K562 (cell line): Measurements from ENCODE around the gene TBC1D17. TPM values are rescaled to one million over a fixed set of nuclear protein-coding genes. Genes with fewer than 3 reads are reported as not detected.

Source experiments
- DDX20 ChIP-seq: fragments of 450-650 bp; IDR thresholded peaks from 2 replicates; pipeline ENCODE4 v1.6.1; 2016; ENCODE audit warnings: missing genetic modification characterization, low read depth, mild to moderate bottlenecking, missing compliant biosample characterization, moderate library complexity
- DMBX1 ChIP-seq: fragments of 250-450 bp; sonication (Bioruptor Pico); IDR thresholded peaks from 2 replicates; pipeline ENCODE4 v1.8.0; 2022; ENCODE audit warnings: inconsistent platforms, mild to moderate bottlenecking, moderate library complexity, borderline replicate concordance
- MECOM ChIP-seq: fragments of 250-450 bp; sonication (Bioruptor Pico); IDR thresholded peaks from 2 replicates; pipeline ENCODE4 v1.8.0; 2022; ENCODE audit warnings: inconsistent platforms
- NR4A1 ChIP-seq, 2 experiments: fragments of 250-450 bp in 1 of 2; fragments of 450-650 bp in 1 of 2; sonication (Bioruptor Pico) in 1 of 2; IDR thresholded peaks; 2 replicates each; pipeline versions ENCODE4 v1.4.0 to v1.6.1; 2016 to 2020; ENCODE audit warnings: mild to moderate bottlenecking in 2 of 2, missing compliant biosample characterization in 1 of 2, missing genetic modification characterization in 1 of 2, moderate library complexity in 1 of 2
- ZNF76 ChIP-seq: fragments of 250-450 bp; sonication (Bioruptor Pico); IDR thresholded peaks from 2 replicates; pipeline ENCODE4 v1.4.0; 2020; ENCODE audit warnings: mild to moderate bottlenecking, moderate library complexity, borderline replicate concordance
- polyA plus RNA-seq, 8 experiments: library from polyadenylated mRNA; depleted of rRNA in 4 of 8; stranded (reverse) in 5 of 8; unstranded in 3 of 8; fragments of >200 nt; fragmentation: Nextera tagmentation in 2 of 8; fragmentation: Illumina TruSeq in 1 of 8; extraction: Ambion mirVana in 2 of 8; extraction: Trizol in 1 of 8; gene quantifications; 2 replicates each; pipeline versions ENCODE4 v1.2.1 to v1.2.3, GENCODE V29; 2011 to 2014; ENCODE audit warnings: inconsistent platforms in 1 of 8, missing spikeins in 1 of 8
- total RNA-seq, 7 experiments: library from RNA; depleted of rRNA in 6 of 7; stranded (reverse); fragments of >200 nt in 6 of 7; fragmentation: Illumina TruSeq in 2 of 7; extraction: Trizol in 2 of 7; gene quantifications; 2 replicates each; pipeline versions ENCODE4 v1.2.1 to v1.2.3, GENCODE V29; 2011 to 2021; ENCODE audit warnings: low replicate concordance in 1 of 7
- TF ChIP-seq, protein P1 (sequence below): sonication (generic); formaldehyde crosslinking; IDR thresholded peaks from 2 replicates; pipeline ENCODE4 v1.9.0; 2022; ENCODE audit warnings: mild to moderate bottlenecking, missing genetic modification reagents
- TF ChIP-seq, protein P2 (sequence below): fragments of 250-450 bp; sonication (Bioruptor Pico); IDR thresholded peaks from 2 replicates; pipeline ENCODE4 v1.8.0; 2022; ENCODE audit warnings: moderate library complexity, mild to moderate bottlenecking, inconsistent platforms
- TF ChIP-seq, protein P3 (sequence below): fragments of 250-450 bp; sonication (Bioruptor Pico); IDR thresholded peaks from 2 replicates; pipeline ENCODE4 v1.4.0; 2020; ENCODE audit warnings: mild to moderate bottlenecking, moderate library complexity

Gene TBC1D17
- total and polyA plus RNA-seq, 9 of the 15 experiments (the other 6 are each of a cell fraction or from before 2014, with no cell fraction given) = 0.42 to 16.0 (median 3.8) TPM

DNA sequence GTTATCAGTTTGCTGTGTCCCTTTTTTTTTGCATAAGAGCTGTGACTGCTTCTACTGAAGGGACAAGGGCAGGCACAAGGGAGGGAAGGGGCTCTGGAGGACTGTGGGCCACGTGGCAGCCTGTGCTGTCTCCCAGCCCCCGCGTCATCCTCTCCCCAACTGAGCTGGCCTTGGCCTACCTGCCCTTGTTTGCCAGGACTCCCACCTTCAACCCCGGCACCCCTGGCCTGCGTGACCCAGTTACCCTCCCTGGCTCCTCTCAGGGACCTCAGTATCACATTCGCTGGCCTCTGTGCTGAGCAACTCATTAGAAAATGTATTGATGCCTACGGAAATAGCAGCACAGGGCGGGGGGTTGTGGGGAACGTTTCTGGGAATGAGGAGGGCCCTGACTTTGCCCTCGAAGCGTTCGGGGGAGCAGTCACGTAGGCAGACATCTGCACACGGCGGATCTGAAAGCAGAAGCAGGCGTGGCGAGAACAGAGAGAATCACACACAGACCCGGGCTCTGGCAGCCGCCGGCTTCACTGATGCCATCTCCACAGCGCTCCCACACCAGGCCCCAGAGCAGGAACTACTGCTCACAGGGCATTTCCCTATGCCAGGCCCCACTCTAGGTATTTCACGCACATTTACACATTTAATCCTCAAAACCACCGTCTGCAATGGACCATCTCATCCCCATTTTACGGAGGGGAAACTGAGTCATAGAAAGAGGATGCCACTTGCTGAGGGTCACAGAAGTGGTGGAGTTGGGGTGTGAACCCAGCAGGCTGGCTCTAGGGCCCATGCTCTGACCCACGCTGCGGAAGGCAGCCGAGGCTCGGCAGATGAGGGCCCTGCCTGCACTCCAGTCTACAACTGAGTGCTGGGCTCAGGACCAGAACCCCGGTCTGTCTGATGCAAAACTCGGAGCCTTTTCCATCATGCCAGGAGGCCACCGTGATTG lies 45.8 kb downstream of the TBC1D17 start (continued):
- TF ChIP-seq, protein P1, sequence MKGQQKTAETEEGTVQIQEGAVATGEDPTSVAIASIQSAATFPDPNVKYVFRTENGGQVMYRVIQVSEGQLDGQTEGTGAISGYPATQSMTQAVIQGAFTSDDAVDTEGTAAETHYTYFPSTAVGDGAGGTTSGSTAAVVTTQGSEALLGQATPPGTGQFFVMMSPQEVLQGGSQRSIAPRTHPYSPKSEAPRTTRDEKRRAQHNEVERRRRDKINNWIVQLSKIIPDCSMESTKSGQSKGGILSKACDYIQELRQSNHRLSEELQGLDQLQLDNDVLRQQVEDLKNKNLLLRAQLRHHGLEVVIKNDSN (CRISPR knock-in tag) = 0 out of 2 replicates have a peak, but pooled peaks have one; percentile 14
- TF ChIP-seq ZNF76 (CRISPR knock-in tag) (0 out of 2 replicates have a peak, but pooled peaks have one; percentile 7), DDX20 (no peak), MECOM (CRISPR knock-in tag) (peak; percentile 32), DMBX1 (peak; percentile 6; the same call in 1 of the 2 replicates), NR4A1 (CRISPR knock-in tag; IDR thresholded peaks at IDR 0.05) (0 out of 2 replicates have a peak, but pooled peaks have one; percentile 9), NR4A1 (tag; IDR thresholded peaks at IDR 0.05) (no peak)
- TF ChIP-seq, protein P2, sequence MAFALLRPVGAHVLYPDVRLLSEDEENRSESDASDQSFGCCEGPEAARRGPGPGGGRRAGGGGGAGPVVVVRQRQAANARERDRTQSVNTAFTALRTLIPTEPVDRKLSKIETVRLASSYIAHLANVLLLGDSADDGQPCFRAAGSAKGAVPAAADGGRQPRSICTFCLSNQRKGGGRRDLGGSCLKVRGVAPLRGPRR (CRISPR knock-in tag) = 0 out of 2 replicates have a peak, but pooled peaks have one; percentile 12
- TF ChIP-seq, protein P3, sequence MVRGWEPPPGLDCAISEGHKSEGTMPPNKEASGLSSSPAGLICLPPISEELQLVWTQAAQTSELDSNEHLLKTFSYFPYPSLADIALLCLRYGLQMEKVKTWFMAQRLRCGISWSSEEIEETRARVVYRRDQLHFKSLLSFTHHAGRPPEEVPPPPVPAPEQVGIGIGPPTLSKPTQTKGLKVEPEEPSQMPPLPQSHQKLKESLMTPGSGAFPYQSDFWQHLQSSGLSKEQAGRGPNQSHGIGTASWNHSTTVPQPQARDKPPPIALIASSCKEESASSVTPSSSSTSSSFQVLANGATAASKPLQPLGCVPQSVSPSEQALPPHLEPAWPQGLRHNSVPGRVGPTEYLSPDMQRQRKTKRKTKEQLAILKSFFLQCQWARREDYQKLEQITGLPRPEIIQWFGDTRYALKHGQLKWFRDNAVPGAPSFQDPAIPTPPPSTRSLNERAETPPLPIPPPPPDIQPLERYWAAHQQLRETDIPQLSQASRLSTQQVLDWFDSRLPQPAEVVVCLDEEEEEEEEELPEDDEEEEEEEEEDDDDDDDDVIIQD (CRISPR knock-in tag) = 0 out of 2 replicates have a peak, but pooled peaks have one; percentile 53
- TF ChIP-seq, all 486 proteins: peak for 14
